ENCODE measurements around the gene OCA2. TPM values are rescaled to one million over a fixed set of nuclear protein-coding genes. Genes with fewer than 3 reads are reported as not detected.

The OCA2 gene
- total and polyA plus RNA-seq, 2 of the 13 experiments (the other 11 are each of a cell fraction or from before 2014, with no cell fraction given): 0.02 to 0.05 TPM

DNA sequence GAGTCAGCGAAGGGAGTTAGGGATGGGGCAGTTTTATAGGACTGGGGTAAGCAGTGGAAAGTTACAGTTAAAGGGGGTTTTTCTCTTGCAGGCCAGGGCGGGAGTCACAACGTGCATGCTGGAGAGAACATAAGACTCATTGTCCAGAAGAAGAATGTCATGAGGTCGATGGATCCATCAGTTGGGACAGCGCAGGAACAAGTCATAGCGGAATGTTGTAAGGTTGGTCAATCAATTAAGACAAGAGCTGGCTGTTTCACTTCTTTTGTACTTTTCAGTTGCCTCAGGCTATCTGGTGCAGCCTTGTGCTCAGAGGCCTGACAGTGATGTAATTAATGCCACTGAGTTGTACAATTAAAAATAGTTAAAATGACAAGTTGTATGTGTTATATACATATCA is 165.6 kb downstream of the OCA2 start:
- no peak for FAIRE-seq
- H4K20me1 ChIP-seq (ENCODE audit: insufficient read depth, low read length): no peaks in the 10 kb centered on the region
- no TSS peak for BruUV-seq (replicated peaks)
- no peak overlapping the region for H3K4me3 ChIP-seq (replicated peaks in 1 of 3; ENCODE audit: insufficient read depth in 1 of 3, low read depth in 2 of 3, low read length in 3 of 3)
- in situ Hi-C loops (cut with HindIII; ENCODE audit: extremely low pct_ligation_motif_present, low pct_unique_long_range_greater_than_20kb) (no loop called here), intact Hi-C loops (cut with micrococcal nuclease; ENCODE audit: unreplicated experiment) (no loop called here)
- H3K4me2 ChIP-seq (ENCODE audit: low read depth, low read length): no peak overlapping the region
- POLR2A ChIA-PET: no interaction called here
- DNase-seq (ENCODE audit: low spot score): no peak
- 17% methylated on average over 6 of the region's 6 CpGs for WGBS (ENCODE audit: low lambda C conversion rate)
- TF ChIP-seq U2AF1 (optimal IDR thresholded peaks at IDR 0.05; ENCODE audit: low read depth, low read length) (no peak), ZNF468 (CRISPR knock-in tag; IDR thresholded peaks at IDR 0.05) (no peak), ZSCAN29 (CRISPR knock-in tag; conservative IDR thresholded peaks at IDR 0.05) (no peak), SAFB2 (CRISPR knock-in tag; IDR thresholded peaks at IDR 0.05; ENCODE audit: borderline replicate concordance, low read depth) (no peak), TMF1 (CRISPR knock-in tag; IDR thresholded peaks at IDR 0.05; ENCODE audit: low read depth) (no peak), EZH2 (conservative IDR thresholded peaks at IDR 0.05; ENCODE audit: low read depth, low read length) (no peak), PHF21A (CRISPR knock-in tag; IDR thresholded peaks at IDR 0.05) (no peak), ELF3 (CRISPR knock-in tag; IDR thresholded peaks at IDR 0.05) (no peak), PAX8 (CRISPR knock-in tag; IDR thresholded peaks at IDR 0.05; ENCODE audit: borderline replicate concordance) (no peak), PLRG1 (conservative IDR thresholded peaks at IDR 0.05) (no peak)
- H3K9ac ChIP-seq (ENCODE audit: insufficient read depth, low read depth, low read length): no peak overlapping the region
- no peak for ATAC-seq
- no peaks in the 10 kb centered on the region for H3K36me3 ChIP-seq (replicated peaks in 1 of 2; ENCODE audit: control insufficient read depth in 1 of 2, insufficient read depth in 2 of 2, low read length in 2 of 2)
- H3K9me3 ChIP-seq (ENCODE audit: low read length): no peaks in the 10 kb centered on the region
- CTCF ChIA-PET (ENCODE audit: low intra/inter-chr PET ratio, low total read pairs): no interaction called here
- no peak overlapping the region for H2AFZ ChIP-seq (ENCODE audit: low read length)
- no peaks in the 10 kb centered on the region; a peak in 1 of 5 replicates for H3K27me3 ChIP-seq (ENCODE audit: control insufficient read depth in 1 of 2, insufficient read depth in 2 of 2, low read length in 2 of 2)
- H3K4me1 ChIP-seq (ENCODE audit: insufficient read depth, low read length): no peaks in the 10 kb centered on the region
- H3K79me2 ChIP-seq (ENCODE audit: insufficient read depth, low read length): no peaks in the 10 kb centered on the region
- no peak overlapping the region for H3K27ac ChIP-seq (ENCODE audit: extremely low read length, insufficient read depth, low read length)

DNA sequence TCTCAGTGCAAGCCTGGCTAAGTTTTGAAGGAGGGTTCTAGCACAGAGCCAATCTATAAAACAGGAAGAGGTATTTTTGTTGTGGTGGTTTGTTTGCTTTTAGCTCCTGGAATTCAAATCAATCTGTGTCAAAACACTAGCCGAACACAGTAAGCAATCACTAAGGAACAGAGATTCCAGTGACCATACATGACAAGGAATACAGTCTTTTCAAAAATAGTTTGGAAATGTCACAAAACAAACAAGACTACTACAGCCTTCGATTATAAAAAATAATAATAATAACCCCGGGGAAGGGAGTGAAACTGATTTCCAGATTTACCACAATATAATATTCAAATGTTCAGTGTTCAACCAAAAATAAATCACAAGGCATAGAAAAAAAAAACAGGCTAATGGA is 166.5 kb downstream of the OCA2 start:
- no peaks in the 10 kb centered on the region for H3K4me1 ChIP-seq (ENCODE audit: insufficient read depth, low read length)
- FAIRE-seq: no peak
- H3K4me2 ChIP-seq (ENCODE audit: low read depth, low read length): no peak overlapping the region
- ChIA-PET CTCF (ENCODE audit: low intra/inter-chr PET ratio, low total read pairs) (no interaction called here), POLR2A (no interaction called here)
- no peaks in the 10 kb centered on the region for H3K9me3 ChIP-seq (ENCODE audit: low read length)
- in situ Hi-C loops (cut with HindIII; ENCODE audit: extremely low pct_ligation_motif_present, low pct_unique_long_range_greater_than_20kb): no loop called here
- TF ChIP-seq ZNF644 (CRISPR knock-in tag; IDR thresholded peaks at IDR 0.05; ENCODE audit: low read depth): no peak
- TF ChIP-seq CENPT (CRISPR knock-in tag; IDR thresholded peaks at IDR 0.05; ENCODE audit: low read depth): no peak
- no peak for TF ChIP-seq MATR3 (CRISPR knock-in tag; IDR thresholded peaks at IDR 0.05)
- no peak for TF ChIP-seq SOX6 (IDR thresholded peaks at IDR 0.05)
- no peak for TF ChIP-seq SOX6 (CRISPR knock-in tag; IDR thresholded peaks at IDR 0.05)
- TF ChIP-seq, protein P1, sequence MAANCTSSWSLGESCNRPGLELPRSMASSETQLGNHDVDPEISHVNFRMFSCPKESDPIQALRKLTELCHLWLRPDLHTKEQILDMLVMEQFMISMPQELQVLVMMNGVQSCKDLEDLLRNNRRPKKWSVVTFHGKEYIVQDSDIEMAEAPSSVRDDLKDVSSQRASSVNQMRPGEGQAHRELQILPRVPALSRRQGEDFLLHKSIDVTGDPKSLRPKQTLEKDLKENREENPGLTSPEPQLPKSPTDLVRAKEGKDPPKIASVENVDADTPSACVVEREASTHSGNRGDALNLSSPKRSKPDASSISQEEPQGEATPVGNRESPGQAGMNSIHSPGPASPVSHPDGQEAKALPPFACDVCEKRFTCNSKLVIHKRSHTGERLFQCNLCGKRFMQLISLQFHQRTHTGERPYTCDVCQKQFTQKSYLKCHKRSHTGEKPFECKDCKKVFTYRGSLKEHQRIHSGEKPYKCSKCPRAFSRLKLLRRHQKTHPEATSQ (CRISPR knock-in tag; IDR thresholded peaks at IDR 0.05; ENCODE audit: borderline replicate concordance): no peak
- no peak for TF ChIP-seq ZNF253 (CRISPR knock-in tag; IDR thresholded peaks at IDR 0.05; ENCODE audit: borderline replicate concordance)
- TF ChIP-seq DMAP1 (CRISPR knock-in tag; IDR thresholded peaks at IDR 0.05): no peak
- TF ChIP-seq MAFF (IDR thresholded peaks at IDR 0.05; ENCODE audit: low read depth, low read length): no peak
- TF ChIP-seq, protein P2, sequence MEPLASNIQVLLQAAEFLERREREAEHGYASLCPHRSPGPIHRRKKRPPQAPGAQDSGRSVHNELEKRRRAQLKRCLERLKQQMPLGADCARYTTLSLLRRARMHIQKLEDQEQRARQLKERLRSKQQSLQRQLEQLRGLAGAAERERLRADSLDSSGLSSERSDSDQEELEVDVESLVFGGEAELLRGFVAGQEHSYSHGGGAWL (CRISPR knock-in tag; IDR thresholded peaks at IDR 0.05): no peak
- no peak for TF ChIP-seq DR1 (CRISPR knock-in tag; IDR thresholded peaks at IDR 0.05)
- ATAC-seq: no peak
- no peaks in the 10 kb centered on the region; a peak in 1 of 5 replicates for H3K27me3 ChIP-seq (ENCODE audit: control insufficient read depth in 1 of 2, insufficient read depth in 2 of 2, low read length in 2 of 2)
- H3K79me2 ChIP-seq (ENCODE audit: insufficient read depth, low read length): no peaks in the 10 kb centered on the region
- H3K9ac ChIP-seq (ENCODE audit: insufficient read depth, low read depth, low read length): no peak overlapping the region
- no peak overlapping the region for H3K4me3 ChIP-seq (replicated peaks in 1 of 3; ENCODE audit: insufficient read depth in 1 of 3, low read depth in 2 of 3, low read length in 3 of 3)
- H4K20me1 ChIP-seq (ENCODE audit: insufficient read depth, low read length): no peaks in the 10 kb centered on the region
- no TSS peak for BruUV-seq (replicated peaks)
- H3K27ac ChIP-seq (ENCODE audit: extremely low read length, insufficient read depth, low read length): no peak overlapping the region
- H2AFZ ChIP-seq (ENCODE audit: low read length): no peak overlapping the region
- no peaks in the 10 kb centered on the region for H3K36me3 ChIP-seq (replicated peaks in 1 of 2; ENCODE audit: control insufficient read depth in 1 of 2, insufficient read depth in 2 of 2, low read length in 2 of 2)
- 18% methylated on average over 3 of the region's 3 CpGs for WGBS (ENCODE audit: low lambda C conversion rate)
- DNase-seq (ENCODE audit: low spot score): no peak
- intact Hi-C loops (cut with micrococcal nuclease; ENCODE audit: unreplicated experiment): no loop called here

Measured in HepG2 (cell line).